Mesenteric fat pad (tissue), 1 donor: ENCODE data around the gene SFXN5. TPM values are rescaled to one million over a fixed set of nuclear protein-coding genes. Genes with fewer than 3 reads are reported as not detected.
"Not testable (repeated sequence)": the region's sequence is repeated elsewhere in the genome, so short reads cannot be mapped to it uniquely, and the experiment has no call there.

ENCODE experiments used
- DNase-seq: peaks from one replicate; pipeline ENCODE4 v3.0.0-alpha.2; 2020; ENCODE audit warnings: low spot score
- long read RNA-seq: library from polyadenylated mRNA; unstranded; transcript quantifications from one replicate; pipeline ENCODE4 v2.0.0, GENCODE V29; 2020
- total RNA-seq: library from RNA; stranded (reverse); fragmentation: NEBNext Ultra II Directional; extraction: Animal tissue kit (Norgen Biotek cat#: 25700); gene quantifications from one replicate; pipeline ENCODE4 v1.2.1, GENCODE V29; 2021
- donor health status: DM: yes; HTN: yes; CAD: no.

The SFXN5 gene, protein sequence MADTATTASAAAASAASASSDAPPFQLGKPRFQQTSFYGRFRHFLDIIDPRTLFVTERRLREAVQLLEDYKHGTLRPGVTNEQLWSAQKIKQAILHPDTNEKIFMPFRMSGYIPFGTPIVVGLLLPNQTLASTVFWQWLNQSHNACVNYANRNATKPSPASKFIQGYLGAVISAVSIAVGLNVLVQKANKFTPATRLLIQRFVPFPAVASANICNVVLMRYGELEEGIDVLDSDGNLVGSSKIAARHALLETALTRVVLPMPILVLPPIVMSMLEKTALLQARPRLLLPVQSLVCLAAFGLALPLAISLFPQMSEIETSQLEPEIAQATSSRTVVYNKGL
- 11.7 TPM for total RNA-seq
- long read RNA-seq, full-length matches to known transcripts = 2 of 28 reads
- long read RNA-seq, partial matches to known transcripts = 2 of 28 reads
- long read RNA-seq, other reads (novel, unspliced or antisense) = 24 of 28 reads

DNA sequence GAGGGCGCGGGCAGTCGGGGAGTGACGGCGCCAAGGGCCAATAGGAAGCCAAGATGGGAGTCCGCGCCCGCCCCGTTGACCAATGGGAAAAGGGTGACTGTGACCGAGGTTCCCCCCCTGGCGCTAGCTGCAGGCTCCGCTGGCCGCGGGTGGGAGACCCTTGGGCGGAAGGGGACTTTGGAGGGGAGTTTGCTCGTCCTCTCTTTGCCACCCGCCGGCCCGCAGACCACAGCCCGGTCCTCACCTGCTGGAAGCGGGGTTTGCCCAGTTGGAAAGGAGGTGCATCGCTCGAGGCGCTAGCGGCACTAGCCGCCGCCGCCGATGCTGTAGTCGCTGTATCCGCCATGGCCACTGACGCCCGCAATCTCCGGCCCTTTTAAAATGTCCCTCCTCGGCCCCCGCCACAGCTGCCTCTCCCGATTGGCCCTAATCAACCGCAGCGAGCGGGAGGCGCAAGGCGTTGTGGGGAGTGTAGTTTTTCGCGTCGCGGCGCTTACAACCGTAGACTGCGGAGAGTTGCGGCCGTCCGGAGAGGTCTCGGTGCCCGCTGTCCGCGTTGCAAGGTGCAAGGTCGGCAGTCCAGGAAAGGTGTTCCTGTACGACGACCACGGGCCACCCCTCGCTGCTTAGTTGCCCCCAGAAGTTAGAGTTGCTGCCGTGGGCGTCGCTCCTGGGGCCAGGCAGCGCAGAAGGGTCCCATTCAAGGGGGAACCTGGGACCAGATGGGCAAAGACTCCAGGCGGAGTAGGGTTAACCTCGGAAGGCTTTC, at the start of gene SFXN5:
Gene SFXN5 (minus strand): TSS at position 353 of the 769 bp plus-strand sequence. CDS start 7 bp downstream, at position 346.
- peak; percentile 100 for DNase-seq

DNA sequence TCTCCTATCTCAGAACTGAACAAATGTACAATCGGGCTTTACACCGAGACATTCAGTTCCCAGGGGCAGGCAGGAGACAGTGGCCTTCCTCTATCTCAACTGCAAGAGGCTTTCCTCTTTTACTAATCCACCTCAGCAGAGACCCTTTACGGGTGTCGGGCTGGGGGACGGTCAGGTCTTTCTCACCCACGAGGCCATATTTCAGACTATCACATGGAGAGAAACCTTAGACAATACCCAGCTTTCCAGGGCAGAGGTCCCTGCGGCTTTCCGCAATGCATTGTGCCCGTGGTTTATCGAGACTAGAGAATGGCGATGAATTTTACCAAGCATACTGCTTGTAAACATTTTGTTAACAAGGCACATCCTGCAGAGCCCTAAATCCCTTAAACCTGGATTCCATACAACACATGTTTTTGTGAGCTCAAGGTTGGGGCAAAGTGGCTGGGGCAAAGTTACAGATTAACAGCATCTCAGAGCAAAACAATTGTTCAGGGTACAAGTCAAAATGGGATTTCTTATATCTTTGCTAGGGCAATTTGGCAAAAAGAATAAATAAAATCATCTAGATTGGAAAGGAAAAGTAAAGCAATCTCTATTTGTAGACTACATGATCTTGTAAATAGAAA, 48.2 kb upstream of the SFXN5 start:
- not testable (repeated sequence) for DNase-seq

DNA sequence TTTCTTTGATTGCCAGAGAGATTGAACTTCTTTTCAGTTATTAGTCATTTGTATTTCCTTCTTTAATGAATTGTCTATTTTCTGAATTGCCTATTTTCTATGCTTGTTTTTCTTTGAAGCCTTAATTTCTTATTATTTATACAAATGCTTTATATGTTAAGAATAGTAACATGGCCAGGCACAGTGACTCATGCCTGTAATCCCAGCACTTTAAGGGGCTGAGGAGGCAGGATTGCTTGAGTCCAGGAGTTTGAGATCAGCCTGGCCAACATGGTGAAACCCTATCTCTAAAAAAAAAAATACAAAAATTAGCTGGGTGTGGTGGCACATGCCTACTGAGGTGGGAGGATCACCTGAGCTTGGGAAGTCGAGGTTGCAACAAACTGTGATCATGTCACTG, 45.9 kb upstream of the SFXN5 start:
- no peak for DNase-seq

DNA sequence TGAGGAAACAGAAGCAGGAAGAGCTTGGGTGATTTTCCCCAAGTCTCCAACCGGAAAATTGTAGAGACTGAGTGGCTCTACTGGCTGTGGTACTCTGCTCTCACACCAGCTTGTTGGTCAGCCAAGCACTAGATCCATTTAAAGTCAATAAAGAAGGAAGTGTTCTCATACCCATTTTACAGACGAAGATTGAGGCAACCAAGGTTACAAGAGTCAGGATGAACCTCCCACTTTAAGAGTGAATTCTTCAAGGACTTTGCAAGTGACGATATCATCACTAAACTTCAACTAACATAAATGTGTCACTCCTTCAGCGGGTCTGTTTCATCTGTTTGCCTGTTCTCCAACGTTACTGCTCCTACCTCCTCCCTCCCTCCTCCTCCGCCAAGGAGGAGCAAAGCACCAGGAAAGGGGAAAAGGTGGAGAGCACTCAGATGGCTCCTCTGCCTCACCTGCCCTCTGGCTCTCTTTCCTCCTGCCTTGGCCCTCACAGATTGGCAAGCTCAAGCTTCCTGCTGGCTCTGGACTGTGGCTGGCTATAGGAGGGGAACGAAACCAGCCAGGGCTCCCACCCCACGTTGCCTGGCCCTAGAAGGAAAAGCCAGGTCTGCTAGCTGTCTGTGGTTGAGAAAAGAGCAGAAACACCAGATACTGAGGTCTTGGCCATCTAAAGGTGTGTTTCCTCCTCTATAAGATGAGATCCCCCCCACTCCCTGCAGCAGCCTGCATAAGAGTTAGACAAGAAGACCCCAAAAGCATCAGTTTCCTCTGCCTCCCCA, 44.9 kb upstream of the SFXN5 start:
- DNase-seq = no peak

DNA sequence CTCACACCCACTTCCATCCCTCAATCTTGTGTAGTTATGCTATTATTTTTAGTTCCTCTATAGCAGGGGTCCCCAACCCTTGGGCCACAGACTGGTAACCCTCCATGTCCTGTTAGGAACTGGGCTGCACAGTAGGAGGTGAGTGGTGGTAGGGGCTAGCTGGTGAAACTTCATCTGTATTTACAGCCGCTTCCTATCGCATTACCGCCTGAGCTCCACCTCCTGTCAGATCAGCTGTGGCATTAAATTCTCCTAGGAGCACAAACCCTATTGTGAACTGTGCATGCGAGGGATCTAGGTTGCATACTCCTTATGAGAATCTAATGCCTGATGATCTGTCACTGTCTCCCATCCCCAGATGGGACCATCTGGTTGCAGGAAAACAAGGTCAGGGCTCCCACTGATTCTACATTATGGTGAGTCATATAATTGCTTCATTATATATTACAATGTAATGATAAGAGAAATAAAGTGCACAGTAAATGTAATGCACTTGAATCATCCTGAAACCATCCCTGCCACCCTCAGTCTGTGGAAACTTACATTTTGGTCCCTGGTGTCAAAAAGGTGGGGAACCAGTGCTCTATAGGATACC, 42.9 kb upstream of the SFXN5 start:
- no peak for DNase-seq

DNA sequence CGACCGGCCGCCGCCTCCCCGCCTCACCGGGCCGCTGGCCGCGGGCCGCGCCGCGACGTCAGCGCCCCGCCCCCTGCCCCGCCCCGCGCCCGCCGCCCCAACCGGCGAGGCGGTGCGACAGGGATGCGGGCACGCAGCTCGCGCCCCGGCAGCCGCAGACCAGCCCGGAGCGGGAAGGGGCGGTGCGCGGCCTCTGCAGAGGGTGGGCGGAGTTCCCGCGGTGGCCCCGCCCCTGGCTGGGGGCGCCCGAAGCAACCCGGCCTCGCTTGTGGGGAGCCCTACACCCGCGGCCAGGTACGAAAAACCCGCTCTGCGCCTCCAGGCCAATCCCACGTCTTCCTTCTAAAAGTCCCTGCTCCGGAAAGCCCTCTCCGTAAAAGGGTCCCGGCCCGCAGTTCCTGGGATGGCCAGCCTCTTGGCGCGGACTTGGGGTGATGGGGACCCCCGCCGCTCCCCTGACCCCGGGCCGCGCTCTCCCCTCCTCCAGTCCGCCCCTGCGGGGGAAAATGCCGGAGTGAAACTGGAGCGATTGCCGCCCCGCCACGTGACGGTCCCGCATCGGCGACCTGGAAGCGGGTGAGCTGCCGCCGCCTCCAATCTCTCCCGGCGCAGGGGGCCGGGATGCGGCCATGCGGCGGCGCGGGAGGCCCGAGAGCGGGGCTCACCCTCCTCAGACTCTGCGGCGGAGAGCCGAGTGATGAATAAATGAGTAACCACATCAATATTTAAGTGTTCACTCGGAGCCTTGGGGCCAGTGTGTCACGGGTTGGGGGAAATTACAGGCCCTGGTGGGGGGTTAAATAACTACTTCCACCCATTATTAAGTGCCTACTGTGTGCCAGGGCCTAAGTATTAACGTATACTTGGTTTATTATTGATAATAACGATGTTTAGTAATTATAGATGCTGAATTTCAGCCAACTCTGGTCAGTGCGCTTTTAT, 41.7 kb upstream of the SFXN5 start, which contains the start of gene RAB11FIP5:
Gene RAB11FIP5 (minus strand): TSS at position 36 of the 942 bp plus-strand sequence. CDS start 171 bp downstream, outside the sequence.
- DNase-seq = peak; percentile 92

DNA sequence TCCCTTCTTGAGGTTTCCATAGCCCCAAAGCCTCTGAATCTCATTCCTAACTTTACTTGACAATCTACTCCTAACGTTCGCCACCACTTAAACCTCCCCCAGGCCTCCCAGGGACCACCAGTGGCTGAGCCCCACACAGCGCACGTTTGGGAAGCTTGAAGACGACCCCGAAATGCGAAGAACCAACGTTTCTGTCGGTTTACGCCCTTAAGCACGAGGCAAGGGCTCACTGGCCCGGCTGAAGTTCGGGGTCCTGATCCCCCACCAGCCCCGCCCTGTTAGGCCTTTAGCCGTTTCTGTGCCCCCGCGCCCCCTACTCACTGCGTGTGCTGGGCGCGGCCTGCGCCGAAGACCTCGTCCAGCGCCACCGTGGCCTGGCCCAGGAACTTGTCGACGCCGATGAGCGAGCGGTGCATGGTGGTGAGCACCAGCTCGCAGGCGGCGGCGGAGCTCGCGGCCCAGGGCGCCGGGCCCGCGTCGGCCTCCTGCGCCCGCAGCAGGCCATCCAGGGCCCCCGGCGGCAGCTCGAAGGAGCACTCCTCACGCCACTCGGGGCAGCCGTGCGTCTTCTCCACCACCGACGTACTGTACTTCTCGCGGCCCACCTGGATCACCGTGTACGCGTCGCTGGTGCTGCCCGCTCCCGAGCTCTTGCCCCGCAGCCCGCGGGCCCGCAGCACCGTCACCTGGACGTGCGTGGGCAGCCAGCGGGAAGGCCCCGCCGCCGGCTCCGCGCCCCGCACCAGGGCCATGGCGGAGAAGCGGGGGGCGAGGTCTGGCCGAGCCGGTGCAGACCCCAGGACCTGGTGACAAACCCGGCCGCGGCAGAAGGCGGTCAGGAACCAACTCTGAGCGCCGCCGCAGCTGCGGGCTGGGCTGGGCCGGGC, 40.8 kb upstream of the SFXN5 start:
- peak; percentile 87 for DNase-seq

DNA sequence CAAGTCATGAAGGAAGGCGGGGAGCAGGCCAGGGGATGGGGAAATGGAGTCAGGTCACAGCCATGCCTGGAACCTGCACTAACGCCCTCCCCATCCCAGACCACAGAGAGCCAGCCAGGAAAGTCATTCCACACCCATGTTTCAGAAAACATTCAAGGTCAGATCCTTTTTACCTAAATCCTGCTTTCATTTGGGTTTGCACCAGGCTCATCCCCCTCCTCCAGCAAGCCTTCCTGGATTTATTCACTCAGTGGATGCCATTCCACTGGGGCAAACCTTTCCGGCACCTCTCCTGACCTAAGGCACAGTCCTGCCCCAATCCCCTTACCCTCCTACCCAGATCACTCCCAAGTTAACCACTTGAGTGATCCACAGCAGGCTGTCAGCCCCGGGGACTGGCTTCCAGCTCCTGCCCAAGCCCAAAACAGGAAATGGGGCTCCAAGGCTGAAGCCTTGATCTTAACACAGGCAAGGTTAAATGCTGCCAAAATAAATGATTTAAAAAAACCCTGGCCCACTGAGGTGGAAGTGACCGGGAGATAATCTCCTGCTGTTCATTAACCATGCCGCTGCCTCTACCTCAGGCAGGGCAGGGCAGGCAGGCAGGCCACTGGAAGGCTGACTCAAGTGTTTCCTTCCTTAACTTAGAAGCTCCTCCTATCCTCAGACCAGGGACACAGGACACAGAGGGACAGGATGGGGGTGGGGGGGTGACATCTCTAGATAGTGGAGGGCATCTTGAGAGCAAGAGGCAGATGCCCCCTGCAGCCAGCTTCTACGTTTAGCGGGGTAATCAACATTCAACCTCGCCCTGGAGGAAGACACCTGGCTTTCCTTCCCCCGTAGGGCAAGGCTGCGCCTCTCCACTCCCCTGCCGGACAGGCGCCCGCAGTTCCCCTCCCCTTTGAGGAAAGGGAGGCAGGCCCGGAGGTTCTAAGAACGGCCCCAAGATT, 39.8 kb upstream of the SFXN5 start:
- DNase-seq = peak; percentile 73

DNA sequence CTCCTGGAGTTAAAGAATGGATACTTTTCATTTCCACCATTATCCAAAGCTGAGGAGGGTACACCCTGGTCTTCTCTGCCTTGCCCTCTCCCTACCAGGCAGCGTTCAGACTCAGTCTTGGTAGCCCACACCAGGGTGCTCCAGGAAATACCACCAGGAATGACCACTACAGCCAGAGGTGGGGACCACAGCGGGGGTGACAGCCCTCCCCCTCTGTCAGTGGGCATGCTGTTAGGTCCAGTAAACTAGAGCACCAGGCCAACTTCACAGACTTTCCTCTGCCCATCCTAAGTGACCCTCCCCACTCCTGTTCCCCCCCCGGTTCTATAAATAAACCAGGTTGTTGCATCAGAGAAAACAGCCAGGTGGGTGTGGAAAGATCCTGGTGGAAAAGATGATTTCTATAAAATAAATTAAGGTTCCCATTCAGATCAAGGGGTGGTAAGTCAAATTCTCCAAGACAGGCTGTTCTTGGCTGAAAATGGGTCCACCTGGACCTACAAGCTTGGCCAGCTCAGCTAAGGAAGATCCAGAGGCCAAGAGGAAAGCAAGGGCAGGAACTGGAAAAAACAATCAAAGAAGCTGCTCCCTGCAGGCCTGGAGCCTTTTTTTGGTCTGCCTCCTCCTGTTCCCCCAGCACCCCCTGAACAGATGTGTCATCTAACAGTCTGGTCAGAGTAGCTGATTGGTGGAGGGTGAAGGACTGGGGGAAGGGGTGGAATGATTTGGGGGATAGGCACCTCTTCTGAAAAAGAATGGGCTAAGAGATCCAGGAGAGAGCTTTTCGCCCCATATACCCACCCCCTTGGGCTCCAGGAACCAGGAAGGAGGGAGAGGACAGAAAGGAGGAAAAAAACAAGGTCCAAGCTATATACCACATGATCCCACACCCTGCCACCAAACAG, 38.9 kb upstream of the SFXN5 start:
- peak; percentile 64 for DNase-seq

DNA sequence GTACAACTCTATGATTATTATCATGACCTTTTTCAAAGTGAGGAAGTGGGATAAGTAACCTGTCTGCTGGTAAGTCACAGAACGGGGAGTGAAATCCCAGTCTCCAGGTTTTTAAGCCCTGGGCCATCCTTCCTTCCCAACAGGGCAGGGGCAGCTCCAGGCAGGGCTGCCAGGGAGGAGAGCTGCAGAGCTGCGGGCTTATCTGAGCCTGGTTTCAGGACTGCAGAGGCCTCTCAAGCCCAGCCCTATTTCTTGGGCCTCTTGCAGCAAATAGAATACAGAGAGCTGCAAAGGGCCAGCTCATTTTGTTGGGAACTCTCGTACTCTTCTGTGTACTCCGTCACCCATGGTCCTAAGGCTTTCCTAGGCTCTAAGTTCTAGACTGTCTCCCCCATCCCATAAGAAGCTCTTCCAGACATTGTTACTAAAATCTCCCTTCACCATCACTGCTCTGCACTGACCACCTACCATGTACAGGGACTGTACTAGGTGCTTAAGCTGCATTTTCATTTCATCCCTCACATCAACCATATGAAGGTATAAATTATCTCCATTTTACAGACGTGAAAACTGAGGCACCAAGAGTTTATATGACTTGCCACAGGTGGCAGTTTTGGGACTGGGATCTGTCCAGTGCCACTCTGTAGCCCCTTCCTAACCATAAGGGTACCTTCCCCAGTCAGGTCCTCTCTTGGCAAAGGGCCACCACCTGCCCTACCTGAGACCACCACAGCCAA, 38.1 kb upstream of the SFXN5 start:
- DNase-seq = peak; percentile 28

DNA sequence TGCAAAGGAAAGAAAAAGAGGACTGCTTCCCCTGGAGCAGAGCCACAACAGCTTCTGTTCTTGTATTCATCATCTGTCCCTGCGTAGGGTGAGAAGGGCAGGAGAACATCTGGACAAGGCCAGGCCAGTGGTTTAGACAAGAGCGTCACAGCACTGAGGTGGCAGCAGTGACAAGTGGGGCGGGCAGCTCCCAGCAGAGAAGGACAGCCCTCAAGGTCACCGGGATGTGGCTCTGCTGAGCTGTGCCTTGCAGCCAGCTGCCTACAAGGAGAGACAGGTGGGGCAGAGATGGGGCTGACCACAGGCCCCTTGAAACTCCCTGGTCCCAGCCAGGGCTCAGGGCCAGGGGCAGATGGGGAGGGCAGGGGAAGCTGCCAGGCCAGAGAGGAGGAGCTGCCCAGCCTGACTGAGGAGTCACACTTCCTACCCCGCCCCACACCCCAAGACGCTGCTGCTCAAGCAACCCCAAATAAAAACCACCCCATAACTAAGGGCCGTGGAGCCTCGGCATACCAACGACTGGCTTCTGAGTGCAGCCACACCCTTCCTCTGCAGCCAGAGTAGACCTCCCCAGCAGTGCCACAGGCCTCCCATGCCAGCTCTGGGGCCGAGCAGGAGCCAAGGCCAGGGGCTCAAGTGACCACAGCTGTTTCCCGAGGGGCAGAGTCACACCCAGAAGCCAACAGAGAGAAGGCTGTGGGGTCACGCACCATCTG, 35.9 kb upstream of the SFXN5 start:
- peak; percentile 89 for DNase-seq

DNA sequence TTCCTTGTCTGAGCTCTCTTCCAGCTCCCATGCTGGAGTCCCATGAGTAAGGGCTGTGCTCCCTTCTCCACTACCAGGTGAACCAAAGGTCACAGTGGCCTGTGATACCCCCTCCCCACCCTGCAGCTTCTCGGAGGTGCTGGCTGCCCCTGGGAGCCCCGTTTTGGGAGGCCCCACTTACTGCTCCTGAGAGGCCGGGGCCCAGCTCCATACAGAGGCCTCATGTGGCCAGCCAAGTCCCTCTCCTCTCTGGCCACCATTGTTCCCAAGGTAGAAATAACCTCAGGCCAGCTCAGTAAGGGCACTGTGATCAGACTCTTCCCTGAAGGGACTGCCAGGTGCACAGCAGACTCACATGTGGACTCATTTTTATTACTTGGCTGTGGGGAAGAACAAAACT, 35.3 kb upstream of the SFXN5 start:
- no peak for DNase-seq

DNA sequence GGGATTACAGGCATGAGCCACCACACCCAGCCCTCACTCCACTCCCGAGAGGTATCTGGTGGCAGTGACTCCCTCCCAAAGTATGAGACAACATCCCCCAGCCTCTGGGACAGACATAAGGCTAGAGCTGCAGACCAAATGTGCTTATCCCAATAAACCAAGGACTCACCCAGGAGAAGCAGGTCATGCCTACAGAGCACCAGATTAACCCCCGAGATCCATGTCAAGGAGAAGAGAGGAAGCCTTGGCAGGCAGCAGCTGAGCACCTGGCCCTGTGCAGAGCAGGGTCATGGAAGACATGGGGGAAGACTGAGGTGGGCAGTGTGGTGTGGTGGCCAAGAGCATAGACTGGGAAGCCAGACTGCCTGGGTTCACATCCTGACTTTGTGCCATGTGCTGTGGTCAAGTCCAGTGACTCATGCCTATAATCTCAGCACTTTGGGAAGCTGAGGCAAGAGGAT, 34.0 kb upstream of the SFXN5 start:
- no peak for DNase-seq

DNA sequence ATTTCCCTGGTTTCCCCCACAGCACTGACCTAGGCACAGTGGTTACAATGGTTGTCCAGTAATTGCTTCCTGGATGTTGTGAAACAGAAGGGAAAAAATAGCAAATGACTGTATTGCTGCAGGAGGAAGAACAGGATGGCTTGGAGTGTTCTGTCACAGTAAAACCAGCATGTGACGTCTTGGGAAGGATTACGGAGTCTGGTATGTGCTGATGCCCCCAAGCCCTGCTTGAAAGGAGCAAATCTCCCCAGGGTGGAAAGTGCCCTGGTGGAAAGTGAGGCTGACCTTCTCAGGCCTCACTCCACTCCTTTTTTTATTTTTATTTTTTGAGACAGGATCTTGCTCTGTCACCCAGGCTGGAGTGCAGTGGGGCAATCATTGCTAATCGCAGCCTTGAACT, 33.4 kb upstream of the SFXN5 start:
- no peak for DNase-seq
